ENCODE measurements around the gene RSPH9. TPM values are rescaled to one million over a fixed set of nuclear protein-coding genes. Genes with fewer than 3 reads are reported as not detected.

The RSPH9 gene
- polyA plus RNA-seq, 1 experiment: 0.37 TPM

GRCh38 chr6:43687079-43687436 lies 42.2 kb downstream of the RSPH9 start:
- H3K9me3 ChIP-seq (ENCODE audit: control insufficient read depth, insufficient read depth, low read length): no peaks in the 10 kb centered on the region
- POLR2A ChIA-PET: interaction anchor here (0.6 to 1.1 kb wide), 3 partner anchors 19 to 29 kb away, joined by 4 read pairs; no protein-coding TSS in a partner anchor
- H3K27me3 ChIP-seq (ENCODE audit: control insufficient read depth, insufficient read depth, low read length): no peaks in the 10 kb centered on the region
- TF ChIP-seq CTCF (IDR thresholded peaks at IDR 0.05; ENCODE audit: low read depth, low read length): no peak
- DNase-seq (ENCODE audit: low read depth, low spot score): no peak
- H3K4me3 ChIP-seq (ENCODE audit: low read depth, low read length): peak overlapping the region; percentile 93
- H3K27ac ChIP-seq (ENCODE audit: low read depth, low read length): peak overlapping the region; percentile 92
- CTCF ChIA-PET: interaction anchor here (0.8 to 2.9 kb wide), 3 partner anchors 19 to 87 kb away, joined by 3 to 11 read pairs (median 7); no protein-coding TSS in a partner anchor

- Histone ChIP-seq H3K4me3 (ENCODE audit: low read depth, low read length) (peak within 1 kb of the TSS; percentile 93), H3K27ac (ENCODE audit: low read depth, low read length) (peak within 1 kb of the TSS; percentile 92), H3K27me3 (ENCODE audit: control insufficient read depth, insufficient read depth, low read length) (no peaks in the 10 kb centered on the region), H3K9me3 (ENCODE audit: control insufficient read depth, insufficient read depth, low read length) (no peaks in the 10 kb centered on the region)
- CTCF ChIA-PET: interaction anchor here (0.8 to 2.9 kb wide), 6 partner anchors 20 to 387 kb away, joined by 3 to 14 read pairs (median 6); partner anchors contain the start of gene VEGFA
- POLR2A ChIA-PET: interaction anchor here (0.6 to 1.1 kb wide), 4 partner anchors 11 to 30 kb away, joined by 4 read pairs; no protein-coding TSS in a partner anchor
- DNase-seq (ENCODE audit: low read depth, low spot score): no peak
- no peak for TF ChIP-seq CTCF (IDR thresholded peaks at IDR 0.05; ENCODE audit: low read depth, low read length)
Measured at GRCh38 chr6:43687437-43688347, 42.9 kb downstream of the RSPH9 start, which contains the start of gene MRPS18A. Gene MRPS18A, minus strand, starts transcription at chr6:43687791. Its CDS starts 12 bp downstream, at chr6:43687779.

- H3K27ac ChIP-seq (ENCODE audit: low read depth, low read length): no peak overlapping the region
- ChIA-PET POLR2A (no interaction called here), CTCF (interaction anchor here (0.5 to 2.3 kb wide), 2 partner anchors 80 to 318 kb away, joined by 3 to 14 read pairs; partner anchors contain the start of gene VEGFA)
- no peak for DNase-seq (ENCODE audit: low read depth, low spot score)
- no peaks in the 10 kb centered on the region for H3K9me3 ChIP-seq (ENCODE audit: control insufficient read depth, insufficient read depth, low read length)
- H3K27me3 ChIP-seq (ENCODE audit: control insufficient read depth, insufficient read depth, low read length): no peaks in the 10 kb centered on the region
- no peak for TF ChIP-seq CTCF (IDR thresholded peaks at IDR 0.05; ENCODE audit: low read depth, low read length)
- H3K4me3 ChIP-seq (ENCODE audit: low read depth, low read length): no peak overlapping the region
Measured at GRCh38 chr6:43689421-43689820, 44.6 kb downstream of the RSPH9 start.

GRCh38 chr6:43695215-43695966 lies 50.6 kb downstream of the RSPH9 start:
- POLR2A ChIA-PET: interaction anchor here (1.1 kb wide), 1 partner anchor 19 kb away, joined by 3 read pairs; no protein-coding TSS in a partner anchor
- no peak overlapping the region for H3K27ac ChIP-seq (ENCODE audit: low read depth, low read length)

More at GRCh38 chr6:43695215-43695966, 50.6 kb downstream of the RSPH9 start:
- H3K4me3 ChIP-seq (ENCODE audit: low read depth, low read length): no peak overlapping the region
- CTCF ChIA-PET: interaction anchor here (1.6 kb wide), 1 partner anchor 74 kb away, joined by 7 read pairs; no protein-coding TSS in a partner anchor
- DNase-seq (ENCODE audit: low read depth, low spot score): no peak
- H3K9me3 ChIP-seq (ENCODE audit: control insufficient read depth, insufficient read depth, low read length): no peaks in the 10 kb centered on the region
- H3K27me3 ChIP-seq (ENCODE audit: control insufficient read depth, insufficient read depth, low read length): no peaks in the 10 kb centered on the region
- TF ChIP-seq CTCF (IDR thresholded peaks at IDR 0.05; ENCODE audit: low read depth, low read length): no peak

All from AG04450 (cell line).